CD14-positive monocyte (primary cell): ENCODE data around the gene FBXW10. TPM values are rescaled to one million over a fixed set of nuclear protein-coding genes. Genes with fewer than 3 reads are reported as not detected.
"Not testable (repeated sequence)": the region's sequence is repeated elsewhere in the genome, so short reads cannot be mapped to it uniquely, and the experiment has no call there.

Experiments used
- DNase-seq, 3 donors: peaks; one replicate each; pipeline ENCODE4 v3.0.0-alpha.2; 2011 to 2022
- H2AFZ ChIP-seq: 2 replicates; pipeline ENCODE4 v1.6.0; 2012; ENCODE audit warnings: mild to moderate bottlenecking, low read depth, low read length, inconsistent platforms; ENCODE audit not compliant: insufficient read depth, poor library complexity, severe bottlenecking
- H3K27ac ChIP-seq, 2 donors: 1 replicate in 1 of 2; 2 replicates in 1 of 2; pipeline ENCODE4 v1.5.1; 2012 to 2013; ENCODE audit warnings: low read length in 2 of 2, control low read depth in 1 of 2, inconsistent platforms in 1 of 2, low read depth in 1 of 2, mild to moderate bottlenecking in 1 of 2
- H3K27me3 ChIP-seq, 2 donors: one replicate each; pipeline versions ENCODE4 v1.6.0 to v1.6.1; 2011 to 2013; ENCODE audit warnings: low read length in 2 of 2; ENCODE audit not compliant: control insufficient read depth in 2 of 2, insufficient read depth in 2 of 2
- H3K36me3 ChIP-seq, 2 donors: replicated peaks in 1 of 2; 1 replicate in 1 of 2; 2 replicates in 1 of 2; pipeline versions ENCODE4 v1.5.1 to v1.6.1; 2012 to 2013; ENCODE audit warnings: low read length in 2 of 2, control low read depth in 1 of 2, inconsistent platforms in 1 of 2, mild to moderate bottlenecking in 1 of 2; ENCODE audit not compliant: insufficient read depth in 2 of 2, control insufficient read depth in 1 of 2
- H3K4me1 ChIP-seq, 2 donors: 1 replicate in 1 of 2; 2 replicates in 1 of 2; pipeline versions ENCODE4 v1.5.1 to v1.6.1; 2012 to 2013; ENCODE audit warnings: low read length in 2 of 2, control low read depth in 1 of 2, inconsistent platforms in 1 of 2, mild to moderate bottlenecking in 1 of 2, moderate library complexity in 1 of 2; ENCODE audit not compliant: insufficient read depth in 2 of 2, control insufficient read depth in 1 of 2
- H3K4me2 ChIP-seq: replicated peaks from 2 replicates; pipeline ENCODE3; 2012; ENCODE audit warnings: low read length, moderate library complexity, mild to moderate bottlenecking; ENCODE audit not compliant: poor library complexity, severe bottlenecking; ENCODE audit errors: extremely low read depth
- H3K4me3 ChIP-seq, 3 experiments: fragments of 200-600 bp in 1 of 3; sonication (generic) in 1 of 3; replicated peaks in 1 of 3; 1 replicate in 2 of 3; 2 replicates in 1 of 3; pipeline ENCODE4 v1.5.1; 2011 to 2013; ENCODE audit warnings: low read length in 3 of 3, mild to moderate bottlenecking in 3 of 3, control low read depth in 2 of 3, low read depth in 2 of 3, inconsistent platforms in 1 of 3, moderate library complexity in 1 of 3
- H3K79me2 ChIP-seq: 2 replicates; pipeline ENCODE4 v1.6.0; 2012; ENCODE audit warnings: mild to moderate bottlenecking, control low read depth, inconsistent platforms, low read length, moderate library complexity; ENCODE audit not compliant: insufficient read depth
- H3K9ac ChIP-seq: 2 replicates; pipeline ENCODE4 v1.6.0; 2017; ENCODE audit warnings: low read length, mild to moderate bottlenecking; ENCODE audit not compliant: insufficient read depth, poor library complexity, severe bottlenecking
- H3K9me3 ChIP-seq, 2 donors: replicated peaks in 1 of 2; 1 replicate in 1 of 2; 2 replicates in 1 of 2; pipeline versions ENCODE4 v1.5.1 to v1.6.1; 2012 to 2013; ENCODE audit warnings: low read length in 2 of 2, control low read depth in 1 of 2; ENCODE audit not compliant: control insufficient read depth in 1 of 2, insufficient read depth in 1 of 2
- H4K20me1 ChIP-seq: 2 replicates; pipeline ENCODE4 v1.6.0; 2012; ENCODE audit warnings: mild to moderate bottlenecking, low read length, control low read depth, moderate library complexity; ENCODE audit not compliant: insufficient read depth
- H3K27ac Mint-ChIP-seq, 7 donors: one replicate each; pipeline ENCODE4 v1.8.0; 2020; ENCODE audit warnings: mild to moderate bottlenecking in 7 of 7, mixed read lengths in 7 of 7, moderate library complexity in 6 of 7, inconsistent platforms in 2 of 7
- H3K27me3 Mint-ChIP-seq, 3 donors: one replicate each; pipeline ENCODE4 v1.8.0; 2021 to 2022; ENCODE audit warnings: low read depth in 3 of 3, mild to moderate bottlenecking in 3 of 3, mixed read lengths in 3 of 3, moderate library complexity in 3 of 3, inconsistent platforms in 1 of 3
- H3K36me3 Mint-ChIP-seq, 2 donors: one replicate each; pipeline ENCODE4 v1.8.0; 2020; ENCODE audit warnings: mixed read lengths in 2 of 2, inconsistent platforms in 1 of 2, mild to moderate bottlenecking in 1 of 2
- H3K4me1 Mint-ChIP-seq: one replicate; pipeline ENCODE4 v1.8.0; 2020; ENCODE audit warnings: mild to moderate bottlenecking, mixed read lengths
- H3K4me3 Mint-ChIP-seq, 2 donors: one replicate each; pipeline ENCODE4 v1.8.0; 2020; ENCODE audit warnings: mild to moderate bottlenecking in 2 of 2, mixed read lengths in 2 of 2, moderate library complexity in 1 of 2
- H3K9me3 Mint-ChIP-seq, 7 donors: one replicate each; pipeline ENCODE4 v1.8.0; 2020 to 2022; ENCODE audit warnings: mixed read lengths in 7 of 7, mild to moderate bottlenecking in 6 of 7, moderate library complexity in 6 of 7, inconsistent platforms in 2 of 7
- WGBS: methylation state at CpG from one replicate; pipeline ENCODE4 v1.1.5; 2013; ENCODE audit warnings: missing lambda C conversion rate; ENCODE audit not compliant: insufficient coverage; 5-methylcytosine and 5-hydroxymethylcytosine counted together
- intact Hi-C, 2 donors: fragments of 100-400 bp; cut with micrococcal nuclease; formaldehyde crosslinking; loops; one replicate each; pipeline versions ENCODE4 v1.15.0 to v1.15.1; 2023
- polyA plus RNA-seq, 3 donors: library from polyadenylated mRNA; depleted of rRNA in 1 of 3; unstranded in 2 of 3; stranded (reverse) in 1 of 3; fragments of 300-500 nt in 2 of 3; fragments of >200 nt in 1 of 3; fragmentation: Illumina TruSeq in 2 of 3; gene quantifications; 1 replicate in 2 of 3; 2 replicates in 1 of 3; pipeline ENCODE4 v1.2.3, GENCODE V29; 2012 to 2021

Gene FBXW10
- polyA plus RNA-seq, 3 donors: 0.03 TPM; not detected in 2

GRCh38 chr17:18721775-18722547 lies 21.9 kb upstream of the FBXW10 start:
- H3K36me3 ChIP-seq, H3K4me2 ChIP-seq, DNase-seq, H3K27ac Mint-ChIP-seq, H3K27ac ChIP-seq, H3K27me3 Mint-ChIP-seq, H3K9me3 Mint-ChIP-seq, H3K27me3 ChIP-seq, H3K79me2 ChIP-seq, H4K20me1 ChIP-seq, intact Hi-C loops, H3K9me3 ChIP-seq, H3K36me3 Mint-ChIP-seq, H3K9ac ChIP-seq, H3K4me1 ChIP-seq, H3K4me1 Mint-ChIP-seq, H3K4me3 ChIP-seq, H2AFZ ChIP-seq: not testable (repeated sequence)
- WGBS: no CpG with 5 or more reads among the region's 12 CpGs
- peak overlapping the region; percentile 51 to 85 for H3K4me3 Mint-ChIP-seq

- H4K20me1 ChIP-seq, H3K27ac Mint-ChIP-seq, H3K36me3 Mint-ChIP-seq, H3K36me3 ChIP-seq, H3K4me3 Mint-ChIP-seq, H3K4me1 ChIP-seq, H3K4me2 ChIP-seq, H3K4me1 Mint-ChIP-seq, intact Hi-C loops, H3K27me3 ChIP-seq, H2AFZ ChIP-seq, H3K79me2 ChIP-seq, H3K27ac ChIP-seq, H3K9me3 ChIP-seq, H3K9me3 Mint-ChIP-seq, H3K27me3 Mint-ChIP-seq, DNase-seq, H3K9ac ChIP-seq, H3K4me3 ChIP-seq: not testable (repeated sequence)
- 88% methylated on average over 2 of the region's 5 CpGs for WGBS
These were observed 21.2 kb upstream of the FBXW10 start for GRCh38 chr17:18722612-18723011.

DNA sequence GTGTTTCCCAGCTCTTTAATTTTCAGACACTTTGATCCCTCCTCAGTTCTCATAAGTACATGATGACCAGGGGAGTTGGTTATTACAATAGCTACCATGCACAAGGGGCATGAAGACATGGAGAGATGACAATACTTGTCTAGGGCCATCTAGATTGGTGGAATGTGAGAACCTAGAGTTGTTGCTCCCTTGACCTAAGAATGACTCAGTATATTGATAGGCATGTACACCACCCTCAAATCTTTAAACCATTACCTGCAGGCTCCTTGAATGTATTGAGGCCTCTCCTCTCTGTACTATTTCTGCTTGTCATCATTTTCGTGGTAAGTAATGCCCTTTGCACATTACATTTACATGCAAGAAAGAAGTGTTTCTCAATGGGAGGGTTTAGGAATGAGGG lies 20.3 kb upstream of the FBXW10 start:
- not testable (repeated sequence) for H3K27ac Mint-ChIP-seq

GRCh38 chr17:18732438-18732837 lies 11.4 kb upstream of the FBXW10 start:
- H3K27ac ChIP-seq, H3K9me3 Mint-ChIP-seq, H3K4me1 ChIP-seq, H3K9ac ChIP-seq, H3K27ac Mint-ChIP-seq, intact Hi-C loops, H3K36me3 Mint-ChIP-seq, H3K27me3 Mint-ChIP-seq, H2AFZ ChIP-seq, H3K4me3 ChIP-seq, H3K4me3 Mint-ChIP-seq, H3K4me2 ChIP-seq, H3K9me3 ChIP-seq, H4K20me1 ChIP-seq, H3K4me1 Mint-ChIP-seq, H3K27me3 ChIP-seq, DNase-seq, H3K36me3 ChIP-seq, H3K79me2 ChIP-seq: not testable (repeated sequence)
- WGBS: no CpG with 5 or more reads among the region's 1 CpG

More for the DNA sequence above, 20.3 kb upstream of the FBXW10 start:
- H3K27ac ChIP-seq, intact Hi-C loops, DNase-seq, H3K4me2 ChIP-seq, H3K36me3 ChIP-seq, H3K79me2 ChIP-seq, H3K9me3 Mint-ChIP-seq, H3K9me3 ChIP-seq, H3K4me3 Mint-ChIP-seq, H4K20me1 ChIP-seq, H3K27me3 Mint-ChIP-seq, H3K36me3 Mint-ChIP-seq, H3K4me3 ChIP-seq, H3K27me3 ChIP-seq, H3K4me1 ChIP-seq, H3K9ac ChIP-seq, H3K4me1 Mint-ChIP-seq, H2AFZ ChIP-seq: not testable (repeated sequence)
- WGBS: no CpG with 5 or more reads among the region's 1 CpG
